ENCODE measurements around the gene GNPDA2. TPM values are rescaled to one million over a fixed set of nuclear protein-coding genes. Genes with fewer than 3 reads are reported as not detected.

Gene GNPDA2
- total RNA-seq, 2 experiments from 2014 or later = 9.7 to 13.1 TPM

DNA sequence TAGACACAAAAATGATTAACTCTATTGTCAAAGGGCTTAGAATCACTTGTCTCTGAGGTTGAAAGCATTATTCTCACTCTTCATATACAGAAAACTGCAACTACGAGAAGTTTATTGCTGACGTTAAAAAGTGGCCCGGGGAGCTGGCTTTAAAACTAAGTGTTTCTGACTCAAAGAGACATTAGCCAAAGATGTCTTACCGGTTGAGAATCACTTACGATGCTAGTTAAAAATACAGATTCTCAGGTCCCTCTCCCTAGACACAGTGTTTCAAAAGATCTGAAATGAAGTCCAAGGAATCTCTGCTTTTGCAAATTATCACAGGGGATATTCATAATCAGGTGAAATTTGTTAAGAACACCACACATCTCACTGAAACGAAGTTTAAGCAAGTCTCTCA, 1.2 kb downstream of the GNPDA2 start:
- DNase-seq (no peak), ATAC-seq (no peak)
- Mint-ChIP-seq H3K4me1 (peaks cover 23% of the 10 kb centered on the region), H3K27me3 (no peaks in the 10 kb centered on the region), H3K9me3 (ENCODE audit: low read depth) (no peaks in the 10 kb centered on the region), H3K36me3 (peaks cover 5% of the 10 kb centered on the region), H3K27ac (peak overlapping the region; percentile 92), H3K4me3 (peak overlapping the region; percentile 93)
- CTCF ChIA-PET = interaction anchor here (1.3 kb wide), 1 partner anchor 47 kb away, joined by 3 read pairs; the partner anchor contains the start of gene GUF1

DNA sequence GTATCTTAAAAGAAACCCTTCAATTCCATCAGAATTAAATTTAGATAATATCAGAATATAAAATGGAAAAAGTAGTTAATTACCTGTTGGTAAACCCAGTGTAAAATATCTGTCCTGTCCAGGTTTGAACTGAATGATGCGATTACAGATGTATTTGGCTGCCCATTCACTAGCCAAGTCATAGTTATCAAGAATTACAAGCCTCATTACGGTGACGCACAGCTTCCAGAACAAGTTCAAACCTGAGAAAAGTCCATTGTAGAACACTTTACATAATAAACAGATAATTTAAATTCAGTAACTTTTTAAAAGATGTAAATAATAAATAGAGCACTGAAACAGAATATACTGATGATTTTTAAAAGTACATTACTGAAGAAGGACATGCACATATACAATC, 4.4 kb downstream of the GNPDA2 start:
- CTCF ChIA-PET = no interaction called here
- peaks cover 6% of the 10 kb centered on the region for H3K36me3 Mint-ChIP-seq
- H3K4me1 Mint-ChIP-seq = peaks cover 23% of the 10 kb centered on the region
- no peak for DNase-seq
- H3K27ac Mint-ChIP-seq = no peak overlapping the region
- H3K27me3 Mint-ChIP-seq = no peaks in the 10 kb centered on the region
- no peak overlapping the region for H3K4me3 Mint-ChIP-seq
- H3K9me3 Mint-ChIP-seq (ENCODE audit: low read depth) = no peaks in the 10 kb centered on the region
- no peak for ATAC-seq

DNA sequence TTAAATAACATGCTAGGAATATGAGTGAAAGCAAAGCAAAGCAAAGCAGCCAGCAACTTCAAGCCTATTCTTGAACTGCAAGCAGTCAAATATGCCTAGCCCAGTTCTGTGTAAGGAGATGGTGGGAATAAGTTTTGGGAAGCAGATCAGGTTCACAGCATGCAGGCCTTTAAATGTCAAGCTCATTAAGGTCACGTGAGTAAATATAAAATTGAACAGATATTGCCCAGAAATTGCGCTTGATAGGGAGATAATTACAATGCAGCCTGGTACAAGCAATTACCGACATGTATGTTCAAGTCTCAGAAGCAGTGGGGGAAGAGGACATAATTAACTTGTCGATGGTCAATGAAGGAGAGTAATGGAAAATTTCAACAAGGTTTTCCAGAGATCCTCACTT, 6.0 kb downstream of the GNPDA2 start:
- no peak overlapping the region for H3K27ac Mint-ChIP-seq
- H3K27me3 Mint-ChIP-seq = no peaks in the 10 kb centered on the region
- peaks cover 19% of the 10 kb centered on the region for H3K4me1 Mint-ChIP-seq
- no peak for ATAC-seq
- H3K9me3 Mint-ChIP-seq (ENCODE audit: low read depth) = no peaks in the 10 kb centered on the region
- peaks cover 9% of the 10 kb centered on the region for H3K36me3 Mint-ChIP-seq
- H3K4me3 Mint-ChIP-seq = no peak overlapping the region
- no peak for DNase-seq
- CTCF ChIA-PET = no interaction called here

DNA sequence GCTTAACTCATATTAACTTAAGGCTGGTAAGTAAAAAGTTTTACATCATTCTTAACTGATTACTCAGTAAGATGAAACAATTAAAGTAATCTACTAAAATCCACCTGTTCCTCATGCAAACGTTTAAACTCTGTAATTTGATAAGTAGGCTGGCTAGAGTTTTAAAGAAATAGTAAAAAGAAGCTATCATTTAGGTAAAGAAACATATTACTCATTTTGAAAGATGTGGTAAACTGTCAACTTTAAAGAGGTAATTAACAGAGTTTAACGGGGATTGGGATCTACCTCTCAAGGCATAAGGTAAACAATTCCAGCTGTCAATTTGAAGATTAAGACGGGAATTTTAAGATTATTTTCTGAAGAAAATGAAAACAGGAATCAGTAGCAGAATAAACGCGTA, 9.8 kb downstream of the GNPDA2 start:
- DNase-seq = no peak
- Mint-ChIP-seq H3K36me3 (peaks cover 19% of the 10 kb centered on the region), H3K9me3 (ENCODE audit: low read depth) (no peaks in the 10 kb centered on the region), H3K27ac (no peak overlapping the region), H3K4me1 (peaks cover 4% of the 10 kb centered on the region), H3K4me3 (no peak overlapping the region), H3K27me3 (no peaks in the 10 kb centered on the region)
- CTCF ChIA-PET = interaction anchor here (1.0 kb wide), 1 partner anchor 29 kb away, joined by 3 read pairs; no protein-coding TSS in a partner anchor
- ATAC-seq = no peak

DNA sequence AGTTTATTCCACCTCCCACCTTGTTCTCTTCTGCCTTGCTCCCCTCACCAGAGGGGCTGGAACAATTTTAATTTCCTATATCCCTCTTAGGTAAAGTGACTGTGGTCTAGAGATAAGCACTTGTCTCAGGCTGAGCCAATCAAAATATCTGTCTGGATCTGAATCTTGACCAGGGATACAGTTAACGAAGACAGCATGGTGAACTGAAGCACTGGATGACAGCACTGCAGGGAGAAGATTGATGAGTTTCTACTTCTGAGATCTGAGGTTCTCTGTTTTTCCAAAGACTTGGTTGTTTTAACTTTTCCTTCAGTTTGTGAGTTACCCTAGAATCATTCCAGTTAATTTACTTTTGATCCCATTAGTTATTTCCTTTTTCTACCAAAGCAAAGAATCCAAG, 13.2 kb downstream of the GNPDA2 start:
- no peaks in the 10 kb centered on the region for H3K27me3 Mint-ChIP-seq
- no peak for ATAC-seq
- DNase-seq = no peak
- no peaks in the 10 kb centered on the region for H3K9me3 Mint-ChIP-seq (ENCODE audit: low read depth)
- CTCF ChIA-PET = no interaction called here
- H3K36me3 Mint-ChIP-seq = peaks cover 21% of the 10 kb centered on the region
- H3K27ac Mint-ChIP-seq = no peak overlapping the region
- H3K4me1 Mint-ChIP-seq = peaks cover 4% of the 10 kb centered on the region
- no peak overlapping the region for H3K4me3 Mint-ChIP-seq

DNA sequence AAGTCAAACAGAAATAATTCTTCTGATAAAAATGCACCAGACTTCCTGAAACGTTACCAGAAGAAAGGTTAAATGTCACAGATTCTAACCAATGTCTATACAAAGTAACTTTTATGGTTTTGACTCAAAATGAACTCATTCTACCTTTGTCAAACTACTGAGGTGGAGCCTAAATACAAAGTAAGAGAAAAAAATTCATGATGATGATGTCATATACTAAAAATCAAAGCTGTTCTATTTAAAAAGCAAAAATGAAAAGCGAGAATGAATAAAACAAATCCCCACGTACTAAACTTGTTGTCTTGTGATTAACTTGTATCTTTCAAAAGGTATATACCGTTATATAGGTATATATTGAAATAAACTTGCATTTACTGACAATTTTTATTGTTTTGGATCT, 21.7 kb downstream of the GNPDA2 start:
- H3K27ac Mint-ChIP-seq = no peak overlapping the region
- H3K4me1 Mint-ChIP-seq = peaks cover 3% of the 10 kb centered on the region
- DNase-seq = no peak
- no peak overlapping the region for H3K4me3 Mint-ChIP-seq
- CTCF ChIA-PET = no interaction called here
- ATAC-seq = no peak
- H3K27me3 Mint-ChIP-seq = no peaks in the 10 kb centered on the region
- peaks cover 34% of the 10 kb centered on the region for H3K36me3 Mint-ChIP-seq
- H3K9me3 Mint-ChIP-seq (ENCODE audit: low read depth) = no peaks in the 10 kb centered on the region

DNA sequence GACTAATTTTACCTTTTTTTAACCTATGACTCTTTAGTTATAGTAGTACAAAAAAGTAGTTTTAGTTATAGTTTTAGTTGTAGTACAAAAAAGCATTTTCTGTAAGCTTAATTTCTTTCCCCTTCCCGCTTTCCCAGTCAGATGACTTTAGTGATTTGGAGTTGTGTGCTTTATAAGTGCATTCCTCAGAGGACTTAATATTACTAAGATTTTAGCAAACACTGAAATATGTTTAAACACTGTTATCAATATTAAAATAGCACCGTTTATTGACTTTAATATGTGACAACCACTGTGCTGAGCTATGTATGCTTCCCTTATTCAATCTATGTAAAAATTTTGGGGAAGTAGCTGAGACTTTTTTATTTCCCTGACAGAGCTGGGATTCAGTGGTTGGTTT, 25.3 kb downstream of the GNPDA2 start:
- ATAC-seq = no peak
- no peaks in the 10 kb centered on the region for H3K9me3 Mint-ChIP-seq (ENCODE audit: low read depth)
- no peaks in the 10 kb centered on the region for H3K27me3 Mint-ChIP-seq
- CTCF ChIA-PET = no interaction called here
- no peak for DNase-seq
- H3K4me1 Mint-ChIP-seq = peaks cover 6% of the 10 kb centered on the region
- no peak overlapping the region for H3K27ac Mint-ChIP-seq
- H3K4me3 Mint-ChIP-seq = no peak overlapping the region
- peaks cover 44% of the 10 kb centered on the region for H3K36me3 Mint-ChIP-seq

DNA sequence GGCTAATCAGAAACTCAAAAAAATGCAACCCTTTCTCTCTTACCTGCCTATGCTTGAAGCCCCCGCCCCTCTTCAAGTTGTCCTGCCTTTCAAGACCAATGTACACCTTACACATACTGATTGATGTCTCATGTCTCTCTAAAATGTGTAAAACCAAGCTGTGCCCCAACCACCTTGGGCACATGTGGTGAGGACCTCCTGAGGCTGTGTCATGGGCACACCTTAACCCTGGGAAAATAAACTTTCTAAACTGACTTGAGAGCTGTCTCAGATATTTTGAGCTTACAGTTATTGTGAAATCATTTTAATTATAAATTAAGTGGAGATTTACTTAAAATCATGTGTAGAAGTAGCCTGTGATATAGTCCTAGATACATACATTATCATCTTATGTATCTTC, 25.9 kb downstream of the GNPDA2 start:
- Mint-ChIP-seq H3K27ac (no peak overlapping the region), H3K4me3 (no peak overlapping the region), H3K9me3 (ENCODE audit: low read depth) (no peaks in the 10 kb centered on the region), H3K27me3 (no peaks in the 10 kb centered on the region), H3K4me1 (peaks cover 7% of the 10 kb centered on the region), H3K36me3 (peaks cover 49% of the 10 kb centered on the region)
- no peak for DNase-seq
- no peak for ATAC-seq
- CTCF ChIA-PET = no interaction called here

DNA sequence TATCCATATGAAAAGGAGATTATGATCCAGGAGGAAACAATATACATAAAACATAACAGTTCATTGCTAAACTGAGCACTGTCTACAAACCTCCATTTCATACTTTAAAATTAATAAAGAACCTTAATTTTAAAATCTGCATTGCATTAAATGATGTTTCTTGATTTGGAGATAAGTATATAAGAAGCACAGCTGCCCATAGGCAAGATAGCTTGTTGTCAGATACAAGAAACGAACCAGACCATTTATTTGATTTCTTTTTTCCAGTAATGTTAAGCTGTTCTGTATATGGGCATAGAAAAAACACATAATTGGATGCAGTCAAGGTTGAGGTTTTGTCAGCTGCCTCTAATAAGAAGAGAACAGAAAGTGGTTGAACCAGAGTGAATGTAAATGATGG, 41.7 kb downstream of the GNPDA2 start:
- H3K4me1 Mint-ChIP-seq = peaks cover 33% of the 10 kb centered on the region
- no peak overlapping the region for H3K4me3 Mint-ChIP-seq
- CTCF ChIA-PET = no interaction called here
- DNase-seq (no peak), ATAC-seq (no peak)
- no peaks in the 10 kb centered on the region for H3K27me3 Mint-ChIP-seq
- no peaks in the 10 kb centered on the region for H3K9me3 Mint-ChIP-seq (ENCODE audit: low read depth)
- no peak overlapping the region for H3K27ac Mint-ChIP-seq
- peaks cover 48% of the 10 kb centered on the region for H3K36me3 Mint-ChIP-seq

DNA sequence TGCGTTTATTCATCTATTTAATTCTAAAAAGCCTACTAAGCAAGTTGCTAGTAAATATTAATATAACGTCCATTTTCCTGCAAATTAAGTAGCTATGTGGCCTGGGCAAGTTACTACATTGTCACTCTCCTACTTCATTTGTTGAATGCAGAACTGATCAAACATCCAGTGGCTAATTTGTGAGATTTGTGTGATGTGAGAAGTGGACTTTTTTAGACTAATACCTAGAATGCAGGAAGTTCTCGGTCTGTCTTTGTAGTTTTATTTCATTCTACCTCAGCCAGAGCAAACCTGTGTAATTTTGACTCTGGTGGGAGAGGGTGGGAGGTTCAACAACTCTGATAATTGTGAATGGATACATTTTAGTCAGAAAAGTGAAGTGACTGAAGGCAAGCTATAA, 47.3 kb downstream of the GNPDA2 start:
- DNase-seq (no peak), ATAC-seq (no peak)
- Mint-ChIP-seq H3K9me3 (ENCODE audit: low read depth) (no peaks in the 10 kb centered on the region), H3K4me3 (peak overlapping the region; percentile 85), H3K27ac (peak overlapping the region; percentile 89), H3K36me3 (peaks cover 13% of the 10 kb centered on the region), H3K4me1 (peaks cover 38% of the 10 kb centered on the region), H3K27me3 (no peaks in the 10 kb centered on the region)
- CTCF ChIA-PET = interaction anchor here (0.8 to 2.3 kb wide), 2 partner anchors 14 to 46 kb away, joined by 3 to 9 read pairs; no protein-coding TSS in a partner anchor

DNA sequence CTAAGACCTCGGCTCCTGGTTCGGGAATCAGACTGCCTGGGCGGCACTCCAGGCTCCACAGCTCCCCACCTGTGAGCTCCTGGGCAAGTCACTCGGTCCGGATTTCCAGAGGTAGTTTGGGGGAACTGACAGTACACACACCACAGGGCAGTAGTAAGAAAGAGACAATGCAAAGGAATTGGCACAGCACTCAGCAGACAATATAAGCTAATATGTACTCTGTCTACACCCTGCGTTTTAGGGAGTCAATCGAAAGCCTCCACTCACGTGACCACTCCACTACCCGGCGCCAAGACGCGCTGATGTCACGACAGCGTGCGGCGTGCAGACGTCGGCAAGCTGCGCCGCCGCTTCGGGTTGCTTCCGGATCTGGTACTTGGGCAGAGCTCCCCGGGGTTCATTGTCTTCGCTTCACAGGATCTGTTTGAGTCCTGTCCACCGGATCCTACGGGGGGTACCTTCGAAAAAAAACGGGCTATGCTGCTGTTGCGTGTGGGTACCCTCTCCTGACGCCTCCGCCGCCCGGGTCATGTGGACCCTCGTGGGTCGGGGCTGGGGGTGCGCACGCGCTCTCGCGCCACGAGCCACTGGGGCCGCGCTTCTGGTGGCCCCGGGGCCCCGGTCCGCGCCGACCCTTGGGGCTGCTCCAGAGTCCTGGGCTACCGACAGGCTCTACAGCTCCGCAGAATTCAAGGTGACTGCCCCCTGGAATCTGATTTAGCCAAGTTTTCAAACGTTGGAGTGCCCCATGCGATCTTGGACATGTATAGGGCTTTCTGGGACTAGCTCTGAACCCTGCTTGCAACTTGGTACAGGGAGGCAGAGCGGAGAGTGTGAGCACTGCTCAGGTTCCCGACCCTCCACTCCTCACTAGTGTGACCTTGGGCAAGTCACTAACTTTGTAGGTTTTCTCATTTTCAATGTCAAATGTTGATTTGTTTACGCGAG, 48.0 kb downstream of the GNPDA2 start, which contains the start of gene GUF1:
GUF1 (plus strand) TSS at position 327 of the 948 bp plus-strand sequence; CDS start at position 530, 203 bp downstream.
- H3K4me3 Mint-ChIP-seq = peak within 1 kb of the TSS; percentile 85
- CTCF ChIA-PET = interaction anchor here (0.8 to 2.3 kb wide), 4 partner anchors 15 to 230 kb away, joined by 3 to 9 read pairs (median 3); partner anchors contain the start of gene KCTD8
- H3K27ac Mint-ChIP-seq = peak within 1 kb of the TSS; percentile 89
- H3K9me3 Mint-ChIP-seq (ENCODE audit: low read depth) = no peaks in the 10 kb centered on the region
- peak; percentile 92 for ATAC-seq
- H3K36me3 Mint-ChIP-seq = peaks cover 11% of the 10 kb centered on the region
- peaks cover 37% of the 10 kb centered on the region for H3K4me1 Mint-ChIP-seq
- H3K27me3 Mint-ChIP-seq = no peaks in the 10 kb centered on the region
- DNase-seq = peak; percentile 94

DNA sequence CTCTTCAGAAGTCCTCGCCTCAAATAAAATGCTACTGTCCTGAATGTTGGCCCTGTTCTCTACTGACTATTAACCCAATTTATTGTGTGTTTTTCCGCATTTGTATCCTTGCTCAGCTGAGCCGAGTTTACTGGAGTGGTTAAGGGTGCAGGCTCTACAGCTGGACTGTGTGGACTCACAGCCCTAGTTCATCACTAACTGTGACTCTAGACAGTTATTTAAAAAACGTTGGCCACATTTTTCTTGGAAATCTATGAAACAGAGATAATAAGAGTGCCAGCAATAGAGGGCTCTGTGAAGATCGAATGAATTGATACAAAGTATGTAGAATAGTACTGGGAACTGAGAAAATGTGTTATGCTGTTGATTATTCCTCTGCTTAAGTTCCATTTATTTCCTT, 51.0 kb downstream of the GNPDA2 start:
- DNase-seq (no peak), ATAC-seq (no peak)
- Mint-ChIP-seq H3K27ac (no peak overlapping the region), H3K9me3 (ENCODE audit: low read depth) (no peaks in the 10 kb centered on the region), H3K36me3 (no peaks in the 10 kb centered on the region), H3K4me1 (peaks cover 18% of the 10 kb centered on the region), H3K27me3 (peaks cover 8% of the 10 kb centered on the region), H3K4me3 (no peak overlapping the region)
- CTCF ChIA-PET = no interaction called here

DNA sequence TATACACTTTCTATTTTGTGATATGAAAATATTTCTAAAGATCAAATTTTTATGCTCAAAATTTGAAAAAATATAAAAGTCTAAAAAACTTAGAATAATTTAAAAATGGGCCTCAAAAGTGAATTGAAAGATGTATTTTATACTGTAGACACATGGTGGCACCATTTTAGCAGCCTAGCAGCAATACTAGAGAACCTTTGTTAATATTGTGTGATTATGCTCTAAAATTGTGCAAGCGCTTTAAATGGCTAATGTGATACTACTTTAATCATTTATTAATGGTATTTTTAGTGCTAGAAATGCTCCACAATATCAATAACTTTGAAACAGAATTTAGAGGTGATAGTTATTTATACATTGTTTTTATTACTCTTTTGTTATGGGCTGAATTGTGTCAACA, 51.9 kb downstream of the GNPDA2 start:
- Mint-ChIP-seq H3K4me1 (peaks cover 13% of the 10 kb centered on the region), H3K27me3 (peaks cover 8% of the 10 kb centered on the region), H3K4me3 (no peak overlapping the region), H3K36me3 (no peaks in the 10 kb centered on the region), H3K9me3 (ENCODE audit: low read depth) (no peaks in the 10 kb centered on the region), H3K27ac (no peak overlapping the region)
- CTCF ChIA-PET = no interaction called here
- DNase-seq (no peak), ATAC-seq (no peak)

DNA sequence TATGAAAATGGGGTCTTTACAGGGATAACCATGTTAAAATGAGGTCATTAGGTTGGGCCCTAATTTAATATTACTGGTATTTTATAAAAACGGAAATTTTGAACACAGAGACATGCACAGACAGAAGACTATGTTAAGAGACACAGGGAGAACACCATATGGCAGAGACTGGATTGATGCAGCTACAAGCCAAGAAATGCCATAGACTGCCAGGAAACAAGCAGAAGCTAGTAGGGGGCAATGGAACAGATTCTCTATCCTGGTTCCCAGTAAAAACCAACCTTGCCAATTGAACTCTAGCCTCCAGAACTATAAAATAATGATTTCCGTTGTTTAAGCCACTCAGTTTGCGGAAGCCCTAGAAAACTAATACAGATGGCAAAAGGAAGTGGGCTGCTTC, 54.7 kb downstream of the GNPDA2 start:
- H3K4me1 Mint-ChIP-seq = peaks cover 7% of the 10 kb centered on the region
- no peak for DNase-seq
- no peak for ATAC-seq
- H3K9me3 Mint-ChIP-seq (ENCODE audit: low read depth) = no peaks in the 10 kb centered on the region
- H3K4me3 Mint-ChIP-seq = no peak overlapping the region
- no peak overlapping the region for H3K27ac Mint-ChIP-seq
- no peaks in the 10 kb centered on the region for H3K36me3 Mint-ChIP-seq
- peaks cover 8% of the 10 kb centered on the region for H3K27me3 Mint-ChIP-seq
- CTCF ChIA-PET = no interaction called here
